Ovary (tissue), 9 donors: ENCODE data around the gene CACNB2. TPM values are rescaled to one million over a fixed set of nuclear protein-coding genes. Genes with fewer than 3 reads are reported as not detected.

Experiments used
- DNase-seq, 5 donors: peaks; one replicate each; pipeline ENCODE4 v3.0.0-alpha.2; 2019 to 2020
- H3K27ac ChIP-seq, 2 donors: fragments of 200-600 bp; one replicate each; pipeline versions ENCODE4 v1.5.1 to v1.8.0; 2019 to 2022
- H3K27me3 ChIP-seq: fragments of 200-600 bp; one replicate; pipeline ENCODE4 v1.8.0; 2022
- H3K36me3 ChIP-seq: fragments of 200-600 bp; sonication (generic); one replicate; pipeline ENCODE4 v1.5.1; 2019
- H3K4me1 ChIP-seq: one replicate; pipeline ENCODE4 v1.8.1; 2013; ENCODE audit warnings: mild to moderate bottlenecking, moderate library complexity; ENCODE audit not compliant: insufficient read depth
- H3K4me3 ChIP-seq: fragments of 200-600 bp; sonication (generic); one replicate; pipeline ENCODE4 v1.5.1; 2017
- H3K9me3 ChIP-seq, 2 donors: fragments of 200-600 bp in 1 of 2; sonication (generic) in 1 of 2; one replicate each; pipeline versions ENCODE4 v1.5.1 to v1.8.1; 2013 to 2019; ENCODE audit warnings: mild to moderate bottlenecking in 1 of 2, moderate library complexity in 1 of 2
- EP300 ChIP-seq: sonication (generic); formaldehyde crosslinking; IDR thresholded peaks from one replicate; pipeline ENCODE4 v1.6.1; 2017; ENCODE audit warnings: antibody characterized with exemption
- POLR2A ChIP-seq: fragments of 450-650 bp; IDR thresholded peaks from one replicate; pipeline ENCODE4 v1.6.1; 2017; ENCODE audit warnings: antibody characterized with exemption, mild to moderate bottlenecking, moderate library complexity
- whole genome bisulfite sequencing, 3 donors: extraction: QIAGEN DNeasy Blood & Tissue Kit in 1 of 3; methylation state at CpG; one replicate each; pipeline versions ENCODE4 v1.1.5 to v1.1.7; 2013 to 2017; 5-methylcytosine and 5-hydroxymethylcytosine counted together
- intact Hi-C, 4 donors: fragments of 100-400 bp; cut with DNase I; formaldehyde crosslinking; loops; one replicate each; pipeline versions ENCODE4 v1.11.0 to v1.15.1; 2022 to 2023
- polyA plus RNA-seq, 2 donors: library from polyadenylated mRNA; stranded (reverse); fragments of 200-250 nt in 1 of 2; fragments of 350-450 nt in 1 of 2; fragmentation: Illumina TruSeq in 1 of 2; extraction: RNeasy Lipid Tissue Mini Kit (QIAGEN cat#74804) in 1 of 2; gene quantifications; one replicate each; pipeline ENCODE4 v1.2.3, GENCODE V29; 2013 to 2014
- total RNA-seq, 7 donors: library from RNA; depleted of rRNA in 2 of 7; stranded (reverse); fragments of >200 nt in 2 of 7; fragmentation: NEBNext Ultra II Directional in 3 of 7; extraction: Animal tissue kit (Norgen Biotek cat#: 25700) in 3 of 7; gene quantifications; one replicate each; pipeline versions ENCODE4 v1.1.0 to v1.2.4, GENCODE V29; 2016 to 2023
- TF ChIP-seq, protein P1 (sequence below), 3 donors: fragments of 450-650 bp in 2 of 3; fragments of 200-600 bp in 1 of 3; IDR thresholded peaks; one replicate each; pipeline versions ENCODE4 v1.5.1 to v1.8.0; 2016 to 2022; ENCODE audit warnings: antibody characterized with exemption in 3 of 3, mild to moderate bottlenecking in 1 of 3
- donor health status: DM: no; HTN: no; CAD: no; lungs with moderate emphysema.
- donor health status: DM: no; HTN: no; CAD: no.
- donor health status: Bipolar disorder and iron deficiency.
- donor health status: DM: yes; HTN: yes; CAD: no.
- donor health status: DM: no; HTN: no; CAD: no.
- donor health status: DM: yes; HTN: yes; CAD: no.

Gene CACNB2
- total and polyA plus RNA-seq, 9 donors, result 8.9 to 60.9 (median 23.8) TPM

- intact Hi-C loops, result loop anchor here in 3 of 4 donors (5.0 to 10.0 kb wide), 4 partner anchors 74 to 612 kb away; partner anchors contain the start of gene CACNB2 (in 2 of the 3)
Observed at GRCh38 chr10:18219146-18219545, 78.9 kb downstream of the CACNB2 start.

GRCh38 chr10:18221123-18221522, 80.9 kb downstream of the CACNB2 start:
- Histone ChIP-seq H3K36me3 (no peaks in the 10 kb centered on the region), H3K9me3 (no peaks in the 10 kb centered on the region), H3K27ac (no peak overlapping the region), H3K27me3 (no peaks in the 10 kb centered on the region), H3K4me3 (no peak overlapping the region), H3K4me1 (peaks cover 4% of the 10 kb centered on the region)
- TF ChIP-seq POLR2A (no peak), EP300 (no peak)
- TF ChIP-seq, protein P1, sequence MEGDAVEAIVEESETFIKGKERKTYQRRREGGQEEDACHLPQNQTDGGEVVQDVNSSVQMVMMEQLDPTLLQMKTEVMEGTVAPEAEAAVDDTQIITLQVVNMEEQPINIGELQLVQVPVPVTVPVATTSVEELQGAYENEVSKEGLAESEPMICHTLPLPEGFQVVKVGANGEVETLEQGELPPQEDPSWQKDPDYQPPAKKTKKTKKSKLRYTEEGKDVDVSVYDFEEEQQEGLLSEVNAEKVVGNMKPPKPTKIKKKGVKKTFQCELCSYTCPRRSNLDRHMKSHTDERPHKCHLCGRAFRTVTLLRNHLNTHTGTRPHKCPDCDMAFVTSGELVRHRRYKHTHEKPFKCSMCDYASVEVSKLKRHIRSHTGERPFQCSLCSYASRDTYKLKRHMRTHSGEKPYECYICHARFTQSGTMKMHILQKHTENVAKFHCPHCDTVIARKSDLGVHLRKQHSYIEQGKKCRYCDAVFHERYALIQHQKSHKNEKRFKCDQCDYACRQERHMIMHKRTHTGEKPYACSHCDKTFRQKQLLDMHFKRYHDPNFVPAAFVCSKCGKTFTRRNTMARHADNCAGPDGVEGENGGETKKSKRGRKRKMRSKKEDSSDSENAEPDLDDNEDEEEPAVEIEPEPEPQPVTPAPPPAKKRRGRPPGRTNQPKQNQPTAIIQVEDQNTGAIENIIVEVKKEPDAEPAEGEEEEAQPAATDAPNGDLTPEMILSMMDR (IDR thresholded peaks at IDR 0.05), result no peak
- no peak for DNase-seq
- 93 to 95% (median 93%) methylated on average over 4 of the region's 4 CpGs for WGBS, 3 donors
- intact Hi-C loops, result loop anchor here in 1 of 4 donors (5.0 to 10.0 kb wide), 2 partner anchors 104 to 374 kb away; no protein-coding TSS in a partner anchor

More at GRCh38 chr10:18219146-18219545, 78.9 kb downstream of the CACNB2 start:
- no peak for DNase-seq
- no peak overlapping the region for H3K27ac ChIP-seq
- TF ChIP-seq POLR2A (no peak), EP300 (no peak)
- TF ChIP-seq, protein P1 (IDR thresholded peaks at IDR 0.05), result no peak
- H3K36me3 ChIP-seq, result no peaks in the 10 kb centered on the region
- WGBS, 3 donors, result 74 to 80% (median 79%) methylated on average over 1 of the region's 1 CpG
- H3K9me3 ChIP-seq, result no peaks in the 10 kb centered on the region
- peaks cover 2% of the 10 kb centered on the region for H3K4me1 ChIP-seq
- H3K4me3 ChIP-seq, result no peak overlapping the region
- no peaks in the 10 kb centered on the region for H3K27me3 ChIP-seq

GRCh38 chr10:18221882-18222281, 81.7 kb downstream of the CACNB2 start:
- no peak for DNase-seq
- H3K4me1 ChIP-seq, result peaks cover 4% of the 10 kb centered on the region
- intact Hi-C loops, result loop anchor here in 1 of 4 donors (5.0 to 10.0 kb wide), 2 partner anchors 103 to 375 kb away; no protein-coding TSS in a partner anchor
- H3K9me3 ChIP-seq, result no peaks in the 10 kb centered on the region
- H3K27ac ChIP-seq, result no peak overlapping the region
- H3K36me3 ChIP-seq, result no peaks in the 10 kb centered on the region
- H3K4me3 ChIP-seq, result no peak overlapping the region
- TF ChIP-seq EP300 (no peak), POLR2A (no peak)
- TF ChIP-seq, protein P1 (IDR thresholded peaks at IDR 0.05), result no peak
- WGBS, 3 donors, result 50 to 74% (median 55%) methylated on average over 4 of the region's 4 CpGs
- H3K27me3 ChIP-seq, result no peaks in the 10 kb centered on the region

GRCh38 chr10:18222866-18223265, 82.6 kb downstream of the CACNB2 start:
- 64 to 94% (median 65%) methylated on average over 3 of the region's 3 CpGs for WGBS, 3 donors
- Histone ChIP-seq H3K4me3 (no peak overlapping the region), H3K9me3 (no peaks in the 10 kb centered on the region), H3K36me3 (no peaks in the 10 kb centered on the region), H3K27me3 (no peaks in the 10 kb centered on the region), H3K4me1 (peaks cover 4% of the 10 kb centered on the region), H3K27ac (no peak overlapping the region)
- DNase-seq, result no peak
- TF ChIP-seq, protein P1 (IDR thresholded peaks at IDR 0.05), result no peak
- TF ChIP-seq EP300, result no peak
- TF ChIP-seq POLR2A, result no peak
- intact Hi-C loops, result loop anchor here in 1 of 4 donors (5.0 to 10.0 kb wide), 2 partner anchors 102 to 376 kb away; no protein-coding TSS in a partner anchor
